H1 (cell line): ENCODE data around the gene B3GNT2. TPM values are rescaled to one million over a fixed set of nuclear protein-coding genes. Genes with fewer than 3 reads are reported as not detected.

Source experiments
- BACH1 ChIP-seq: IDR thresholded peaks from 2 replicates; pipeline ENCODE4 v1.6.1; 2012; ENCODE audit warnings: low read length, improper control_type of control experiment
- EP300 ChIP-seq, 2 experiments: IDR thresholded peaks; 1 replicate in 1 of 2; 2 replicates in 1 of 2; pipeline ENCODE4 v1.6.1; 2011 to 2012; ENCODE audit warnings: low read depth in 2 of 2, low read length in 2 of 2, mild to moderate bottlenecking in 2 of 2, borderline replicate concordance in 1 of 2, inconsistent platforms in 1 of 2, moderate library complexity in 1 of 2
- KDM4A ChIP-seq: IDR thresholded peaks from one replicate; pipeline ENCODE4 v1.7.1; 2012; ENCODE audit warnings: low read depth, mild to moderate bottlenecking, moderate library complexity, low read length, inconsistent platforms; ENCODE audit not compliant: severe bottlenecking
- KDM5A ChIP-seq: fragments of 200-600 bp; IDR thresholded peaks from 2 replicates; pipeline ENCODE4 v1.7.1; 2012; ENCODE audit warnings: mild to moderate bottlenecking, low read length, inconsistent platforms, mixed read lengths
- SIN3A ChIP-seq, 2 experiments: IDR thresholded peaks in 1 of 2; conservative IDR thresholded peaks in 1 of 2; 2 replicates each; pipeline ENCODE4 v1.6.1; 2011 to 2012; ENCODE audit warnings: low read length in 2 of 2, improper control_type of control experiment in 1 of 2, low read depth in 1 of 2, mild to moderate bottlenecking in 1 of 2
- TAF7 ChIP-seq: optimal IDR thresholded peaks from 2 replicates; pipeline ENCODE3; 2011; ENCODE audit warnings: low read depth, mild to moderate bottlenecking, inconsistent platforms, low read length, moderate library complexity, borderline replicate concordance
- TEAD4 ChIP-seq: IDR thresholded peaks from 2 replicates; pipeline ENCODE4 v1.6.1; 2012; ENCODE audit warnings: low read depth, low read length, inconsistent platforms, mixed read lengths
- polyA plus RNA-seq, 7 experiments: library from polyadenylated mRNA; depleted of rRNA in 3 of 7; stranded (reverse) in 5 of 7; unstranded in 2 of 7; fragments of >200 nt in 5 of 7; fragments of 200-250 nt in 2 of 7; gene quantifications; 1 replicate in 5 of 7; 2 replicates in 1 of 7; 4 replicates in 1 of 7; pipeline versions ENCODE4 v1.2.1 to v1.2.3, GENCODE V29; 2011 to 2013; ENCODE audit warnings: missing spikeins in 2 of 7, mixed read lengths in 2 of 7
- total RNA-seq: library from RNA; stranded (reverse); fragmentation: NEBNext Ultra II Directional; extraction: Animal tissue kit (Norgen Biotek cat#: 25700); gene quantifications from 2 replicates; pipeline ENCODE4 v1.2.1, GENCODE V29; 2021
- TF ChIP-seq, protein P1 (sequence below): fragments of 300-600 bp; sonication (generic); IDR thresholded peaks from 2 replicates; pipeline ENCODE4 v1.7.1; 2012; ENCODE audit warnings: low read length, moderate library complexity, mild to moderate bottlenecking, inconsistent platforms; ENCODE audit not compliant: insufficient replicate concordance

The B3GNT2 gene
- total and polyA plus RNA-seq, 2 of the 8 experiments (the other 6 are each of a cell fraction or from before 2014, with no cell fraction given): 20.1 to 40.8 TPM

DNA sequence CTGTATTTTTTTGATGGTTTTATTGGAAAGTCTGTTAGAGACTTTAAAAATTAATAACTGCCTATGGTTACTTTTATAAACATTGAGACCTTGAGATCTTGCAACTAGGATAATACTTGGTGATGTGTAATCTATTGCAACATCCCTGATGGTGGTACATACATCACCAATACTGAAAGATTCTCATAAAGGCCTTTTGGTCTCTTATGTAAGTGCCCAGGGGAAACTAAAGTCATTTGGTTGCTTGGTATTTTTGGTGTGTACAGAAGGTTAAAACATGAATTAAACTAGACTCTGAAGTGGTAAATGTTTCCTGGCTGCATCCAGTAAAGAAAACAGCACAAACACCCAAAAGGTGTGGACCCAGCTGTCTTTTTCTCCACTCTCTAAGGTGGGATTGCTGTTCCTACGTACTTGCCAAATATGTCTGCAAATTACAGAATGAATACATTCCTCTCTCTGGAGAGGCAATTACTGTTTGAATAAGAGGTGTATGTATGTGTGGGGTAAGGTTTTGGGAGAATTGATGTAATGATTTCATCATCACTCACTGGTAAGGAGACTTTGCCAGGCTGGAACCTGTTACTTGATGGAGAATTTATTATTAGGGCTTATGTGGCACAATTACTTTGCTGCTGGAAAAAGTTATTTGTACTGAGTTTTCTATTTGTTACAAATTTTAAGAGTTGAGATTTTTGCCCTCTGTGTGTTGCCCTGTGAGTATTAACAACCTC lies 3.6 kb downstream of the B3GNT2 start (continued):
- TF ChIP-seq, protein P1, sequence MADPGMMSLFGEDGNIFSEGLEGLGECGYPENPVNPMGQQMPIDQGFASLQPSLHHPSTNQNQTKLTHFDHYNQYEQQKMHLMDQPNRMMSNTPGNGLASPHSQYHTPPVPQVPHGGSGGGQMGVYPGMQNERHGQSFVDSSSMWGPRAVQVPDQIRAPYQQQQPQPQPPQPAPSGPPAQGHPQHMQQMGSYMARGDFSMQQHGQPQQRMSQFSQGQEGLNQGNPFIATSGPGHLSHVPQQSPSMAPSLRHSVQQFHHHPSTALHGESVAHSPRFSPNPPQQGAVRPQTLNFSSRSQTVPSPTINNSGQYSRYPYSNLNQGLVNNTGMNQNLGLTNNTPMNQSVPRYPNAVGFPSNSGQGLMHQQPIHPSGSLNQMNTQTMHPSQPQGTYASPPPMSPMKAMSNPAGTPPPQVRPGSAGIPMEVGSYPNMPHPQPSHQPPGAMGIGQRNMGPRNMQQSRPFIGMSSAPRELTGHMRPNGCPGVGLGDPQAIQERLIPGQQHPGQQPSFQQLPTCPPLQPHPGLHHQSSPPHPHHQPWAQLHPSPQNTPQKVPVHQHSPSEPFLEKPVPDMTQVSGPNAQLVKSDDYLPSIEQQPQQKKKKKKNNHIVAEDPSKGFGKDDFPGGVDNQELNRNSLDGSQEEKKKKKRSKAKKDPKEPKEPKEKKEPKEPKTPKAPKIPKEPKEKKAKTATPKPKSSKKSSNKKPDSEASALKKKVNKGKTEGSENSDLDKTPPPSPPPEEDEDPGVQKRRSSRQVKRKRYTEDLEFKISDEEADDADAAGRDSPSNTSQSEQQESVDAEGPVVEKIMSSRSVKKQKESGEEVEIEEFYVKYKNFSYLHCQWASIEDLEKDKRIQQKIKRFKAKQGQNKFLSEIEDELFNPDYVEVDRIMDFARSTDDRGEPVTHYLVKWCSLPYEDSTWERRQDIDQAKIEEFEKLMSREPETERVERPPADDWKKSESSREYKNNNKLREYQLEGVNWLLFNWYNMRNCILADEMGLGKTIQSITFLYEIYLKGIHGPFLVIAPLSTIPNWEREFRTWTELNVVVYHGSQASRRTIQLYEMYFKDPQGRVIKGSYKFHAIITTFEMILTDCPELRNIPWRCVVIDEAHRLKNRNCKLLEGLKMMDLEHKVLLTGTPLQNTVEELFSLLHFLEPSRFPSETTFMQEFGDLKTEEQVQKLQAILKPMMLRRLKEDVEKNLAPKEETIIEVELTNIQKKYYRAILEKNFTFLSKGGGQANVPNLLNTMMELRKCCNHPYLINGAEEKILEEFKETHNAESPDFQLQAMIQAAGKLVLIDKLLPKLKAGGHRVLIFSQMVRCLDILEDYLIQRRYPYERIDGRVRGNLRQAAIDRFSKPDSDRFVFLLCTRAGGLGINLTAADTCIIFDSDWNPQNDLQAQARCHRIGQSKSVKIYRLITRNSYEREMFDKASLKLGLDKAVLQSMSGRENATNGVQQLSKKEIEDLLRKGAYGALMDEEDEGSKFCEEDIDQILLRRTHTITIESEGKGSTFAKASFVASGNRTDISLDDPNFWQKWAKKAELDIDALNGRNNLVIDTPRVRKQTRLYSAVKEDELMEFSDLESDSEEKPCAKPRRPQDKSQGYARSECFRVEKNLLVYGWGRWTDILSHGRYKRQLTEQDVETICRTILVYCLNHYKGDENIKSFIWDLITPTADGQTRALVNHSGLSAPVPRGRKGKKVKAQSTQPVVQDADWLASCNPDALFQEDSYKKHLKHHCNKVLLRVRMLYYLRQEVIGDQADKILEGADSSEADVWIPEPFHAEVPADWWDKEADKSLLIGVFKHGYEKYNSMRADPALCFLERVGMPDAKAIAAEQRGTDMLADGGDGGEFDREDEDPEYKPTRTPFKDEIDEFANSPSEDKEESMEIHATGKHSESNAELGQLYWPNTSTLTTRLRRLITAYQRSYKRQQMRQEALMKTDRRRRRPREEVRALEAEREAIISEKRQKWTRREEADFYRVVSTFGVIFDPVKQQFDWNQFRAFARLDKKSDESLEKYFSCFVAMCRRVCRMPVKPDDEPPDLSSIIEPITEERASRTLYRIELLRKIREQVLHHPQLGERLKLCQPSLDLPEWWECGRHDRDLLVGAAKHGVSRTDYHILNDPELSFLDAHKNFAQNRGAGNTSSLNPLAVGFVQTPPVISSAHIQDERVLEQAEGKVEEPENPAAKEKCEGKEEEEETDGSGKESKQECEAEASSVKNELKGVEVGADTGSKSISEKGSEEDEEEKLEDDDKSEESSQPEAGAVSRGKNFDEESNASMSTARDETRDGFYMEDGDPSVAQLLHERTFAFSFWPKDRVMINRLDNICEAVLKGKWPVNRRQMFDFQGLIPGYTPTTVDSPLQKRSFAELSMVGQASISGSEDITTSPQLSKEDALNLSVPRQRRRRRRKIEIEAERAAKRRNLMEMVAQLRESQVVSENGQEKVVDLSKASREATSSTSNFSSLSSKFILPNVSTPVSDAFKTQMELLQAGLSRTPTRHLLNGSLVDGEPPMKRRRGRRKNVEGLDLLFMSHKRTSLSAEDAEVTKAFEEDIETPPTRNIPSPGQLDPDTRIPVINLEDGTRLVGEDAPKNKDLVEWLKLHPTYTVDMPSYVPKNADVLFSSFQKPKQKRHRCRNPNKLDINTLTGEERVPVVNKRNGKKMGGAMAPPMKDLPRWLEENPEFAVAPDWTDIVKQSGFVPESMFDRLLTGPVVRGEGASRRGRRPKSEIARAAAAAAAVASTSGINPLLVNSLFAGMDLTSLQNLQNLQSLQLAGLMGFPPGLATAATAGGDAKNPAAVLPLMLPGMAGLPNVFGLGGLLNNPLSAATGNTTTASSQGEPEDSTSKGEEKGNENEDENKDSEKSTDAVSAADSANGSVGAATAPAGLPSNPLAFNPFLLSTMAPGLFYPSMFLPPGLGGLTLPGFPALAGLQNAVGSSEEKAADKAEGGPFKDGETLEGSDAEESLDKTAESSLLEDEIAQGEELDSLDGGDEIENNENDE: no peak
- TF ChIP-seq TAF7: no peak
- TF ChIP-seq TEAD4: no peak
- TF ChIP-seq BACH1: no peak
- no peak for TF ChIP-seq EP300 (IDR thresholded peaks at IDR 0.05; ENCODE audit: borderline replicate concordance in 1 of 2, low read depth in 2 of 2, low read length in 2 of 2)
- TF ChIP-seq KDM4A: no peak
- TF ChIP-seq KDM5A: no peak
- no peak for TF ChIP-seq SIN3A (conservative IDR thresholded peaks at IDR 0.05 in 1 of 2, IDR thresholded peaks at IDR 0.05 in 1 of 2; ENCODE audit: low read depth in 1 of 2, low read length in 2 of 2)
- TF ChIP-seq, all 59 proteins: peak for 0
